ENCODE data around the gene KCNQ1. TPM values are rescaled to one million over a fixed set of nuclear protein-coding genes. Genes with fewer than 3 reads are reported as not detected.

KCNQ1 gene
- polyA plus RNA-seq, 1 of the 3 experiments (the other 2 are of a cell fraction), result 0.05 TPM

DNA sequence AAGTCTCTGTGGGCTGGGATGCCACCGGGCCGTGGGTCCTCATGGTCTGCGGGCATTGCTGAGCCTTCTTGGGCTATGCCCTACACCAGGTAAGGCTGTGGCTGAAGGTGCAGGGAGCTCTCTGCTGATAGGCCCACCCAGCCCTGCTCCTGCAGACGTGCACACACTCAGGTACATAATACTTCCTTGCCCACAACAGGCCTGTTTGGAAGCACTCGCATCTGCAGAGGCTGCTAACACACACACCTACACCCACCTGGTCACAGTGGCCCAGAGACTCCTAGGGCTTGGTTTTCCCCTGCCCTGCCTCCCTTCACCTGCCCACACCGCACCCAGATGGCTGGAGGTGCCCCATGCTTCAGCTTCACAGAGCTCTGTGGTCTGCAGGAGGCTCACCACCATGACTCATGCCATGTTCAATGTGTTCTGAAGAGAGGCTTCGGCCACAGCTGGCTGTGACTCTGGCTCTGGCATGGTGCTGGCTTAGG lies 327.8 kb downstream of the KCNQ1 start:
- Histone ChIP-seq H3K4me2 (no peak overlapping the region), H3K27ac (ENCODE audit: low read depth in 2 of 2, low read length in 1 of 2) (no peak overlapping the region), H4K20me1 (ENCODE audit: insufficient read depth) (no peaks in the 10 kb centered on the region), H3K9me2 (no peaks in the 10 kb centered on the region), H3K27me3 (ENCODE audit: insufficient read depth) (no peaks in the 10 kb centered on the region), H3K9me3 (no peaks in the 10 kb centered on the region), H3K4me3 (ENCODE audit: low read depth in 2 of 2, low read length in 1 of 2) (no peak overlapping the region), H3K79me2 (ENCODE audit: insufficient read depth) (no peaks in the 10 kb centered on the region), H3K36me3 (replicated peaks in 1 of 2; ENCODE audit: control insufficient read depth in 1 of 2, insufficient read depth in 2 of 2, low read length in 1 of 2) (no peaks in the 10 kb centered on the region), H2AFZ (ENCODE audit: low read depth) (no peak overlapping the region), H3F3A (replicated peaks; ENCODE audit: insufficient read depth) (no peaks in the 10 kb centered on the region), H3K4me1 (ENCODE audit: control insufficient read depth in 1 of 2, insufficient read depth in 2 of 2, low read depth in 1 of 2, low read length in 1 of 2) (peaks cover 4 to 44% of the 10 kb centered on the region in 2 experiments; a peak in 1 of 4 replicates), H3K9ac (no peak overlapping the region)
- 44% methylated on average over 4 of the region's 7 CpGs for WGBS (ENCODE audit: low lambda C conversion rate)
- ChIA-PET POLR2A (no interaction called here), CTCF (interaction anchor here (1.5 kb wide), 1 partner anchor 120 kb away, joined by 5 read pairs; no protein-coding TSS in a partner anchor)
- no peak for DNase-seq
- TF ChIP-seq GABPA (IDR thresholded peaks at IDR 0.05; ENCODE audit: low read depth) (no peak), TCF12 (IDR thresholded peaks at IDR 0.05) (peak; percentile 43; the same call in 1 of the 2 replicates), RFX5 (IDR thresholded peaks at IDR 0.05; ENCODE audit: low read length) (no peak), SIN3A (IDR thresholded peaks at IDR 0.05; ENCODE audit: borderline replicate concordance, low read depth, low read length) (no peak)
- TF ChIP-seq, protein P1, sequence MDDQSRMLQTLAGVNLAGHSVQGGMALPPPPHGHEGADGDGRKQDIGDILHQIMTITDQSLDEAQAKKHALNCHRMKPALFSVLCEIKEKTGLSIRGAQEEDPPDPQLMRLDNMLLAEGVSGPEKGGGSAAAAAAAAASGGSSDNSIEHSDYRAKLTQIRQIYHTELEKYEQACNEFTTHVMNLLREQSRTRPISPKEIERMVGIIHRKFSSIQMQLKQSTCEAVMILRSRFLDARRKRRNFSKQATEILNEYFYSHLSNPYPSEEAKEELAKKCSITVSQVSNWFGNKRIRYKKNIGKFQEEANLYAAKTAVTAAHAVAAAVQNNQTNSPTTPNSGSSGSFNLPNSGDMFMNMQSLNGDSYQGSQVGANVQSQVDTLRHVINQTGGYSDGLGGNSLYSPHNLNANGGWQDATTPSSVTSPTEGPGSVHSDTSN (IDR thresholded peaks at IDR 0.05), result no peak

DNA sequence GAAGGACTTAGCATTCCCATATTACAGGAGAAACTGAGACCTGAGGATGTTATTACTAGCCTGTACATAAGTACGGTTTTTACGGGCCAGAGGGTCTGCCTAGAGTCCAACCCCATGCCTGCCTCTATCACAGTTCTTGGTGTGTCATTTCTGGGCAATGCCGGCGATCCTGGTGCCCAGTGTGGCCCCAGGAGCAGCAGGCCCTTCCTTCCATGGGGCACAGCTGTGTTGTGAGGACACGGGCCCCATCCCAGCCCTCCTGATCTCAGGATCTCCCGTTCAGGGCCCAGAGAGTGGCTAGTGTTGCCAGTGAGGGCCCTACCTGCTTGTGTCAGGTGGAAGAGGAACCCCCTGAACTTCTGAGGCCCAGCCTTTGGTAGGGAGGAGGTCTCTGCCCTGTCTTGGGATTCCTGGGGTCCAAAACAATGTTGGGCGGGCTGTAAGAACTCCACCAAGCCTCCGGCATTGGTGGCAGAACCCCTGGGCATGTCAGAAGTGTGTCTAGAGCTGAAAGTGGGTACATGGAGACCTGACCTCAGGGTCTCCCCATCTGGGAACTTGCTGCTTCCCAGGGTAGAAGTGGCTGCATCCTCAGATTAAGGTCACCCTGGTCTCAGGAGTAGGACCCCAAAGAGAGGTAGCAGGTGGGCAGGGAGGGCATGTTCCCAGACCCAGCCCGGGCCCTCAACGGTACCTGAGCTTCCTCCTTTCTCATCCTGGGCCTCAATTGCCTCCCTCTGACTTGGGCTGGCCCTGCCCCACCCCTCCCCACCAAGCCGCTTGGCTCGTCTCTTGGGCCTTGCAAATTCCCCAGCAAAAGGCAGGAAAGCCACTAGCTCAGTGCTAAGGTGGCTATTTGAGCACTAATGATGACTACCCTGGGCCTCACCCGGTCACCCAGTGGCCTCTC lies 329.6 kb downstream of the KCNQ1 start:
- ChIA-PET CTCF (interaction anchor here (1.6 to 8.5 kb wide), 3 partner anchors 24 to 242 kb away, joined by 3 to 96 read pairs (median 72); partner anchors contain the start of gene CDKN1C), POLR2A (no interaction called here)
- Histone ChIP-seq H3K4me1 (ENCODE audit: control insufficient read depth in 1 of 2, insufficient read depth in 2 of 2, low read depth in 1 of 2, low read length in 1 of 2) (peaks cover 11 to 63% of the 10 kb centered on the region in 2 experiments; a peak in 3 of 4 replicates), H3K27me3 (ENCODE audit: insufficient read depth) (no peaks in the 10 kb centered on the region), H3K79me2 (ENCODE audit: insufficient read depth) (no peaks in the 10 kb centered on the region), H3K4me2 (no peak overlapping the region), H3F3A (replicated peaks; ENCODE audit: insufficient read depth) (no peaks in the 10 kb centered on the region), H3K36me3 (replicated peaks in 1 of 2; ENCODE audit: control insufficient read depth in 1 of 2, insufficient read depth in 2 of 2, low read length in 1 of 2) (no peaks in the 10 kb centered on the region), H3K4me3 (ENCODE audit: low read depth in 2 of 2, low read length in 1 of 2) (no peak overlapping the region), H2AFZ (ENCODE audit: low read depth) (no peak overlapping the region), H3K27ac (ENCODE audit: low read depth in 2 of 2, low read length in 1 of 2) (no peak overlapping the region; a peak in 1 of 4 replicates), H3K9ac (no peak overlapping the region), H4K20me1 (ENCODE audit: insufficient read depth) (no peaks in the 10 kb centered on the region), H3K9me3 (no peaks in the 10 kb centered on the region), H3K9me2 (no peaks in the 10 kb centered on the region)
- DNase-seq, result no peak
- TF ChIP-seq RFX5 (IDR thresholded peaks at IDR 0.05; ENCODE audit: low read length), result no peak
- no peak for TF ChIP-seq IRF3 (IDR thresholded peaks at IDR 0.05; ENCODE audit: low read depth, low read length)
- TF ChIP-seq NFIC (IDR thresholded peaks at IDR 0.05; ENCODE audit: borderline replicate concordance), result no peak
- no peak for TF ChIP-seq POLR2AphosphoS5 (IDR thresholded peaks at IDR 0.05; ENCODE audit: low read depth, low read length)
- no peak for TF ChIP-seq SMC3 (IDR thresholded peaks at IDR 0.05; ENCODE audit: low read depth, low read length)
- TF ChIP-seq, protein P2, sequence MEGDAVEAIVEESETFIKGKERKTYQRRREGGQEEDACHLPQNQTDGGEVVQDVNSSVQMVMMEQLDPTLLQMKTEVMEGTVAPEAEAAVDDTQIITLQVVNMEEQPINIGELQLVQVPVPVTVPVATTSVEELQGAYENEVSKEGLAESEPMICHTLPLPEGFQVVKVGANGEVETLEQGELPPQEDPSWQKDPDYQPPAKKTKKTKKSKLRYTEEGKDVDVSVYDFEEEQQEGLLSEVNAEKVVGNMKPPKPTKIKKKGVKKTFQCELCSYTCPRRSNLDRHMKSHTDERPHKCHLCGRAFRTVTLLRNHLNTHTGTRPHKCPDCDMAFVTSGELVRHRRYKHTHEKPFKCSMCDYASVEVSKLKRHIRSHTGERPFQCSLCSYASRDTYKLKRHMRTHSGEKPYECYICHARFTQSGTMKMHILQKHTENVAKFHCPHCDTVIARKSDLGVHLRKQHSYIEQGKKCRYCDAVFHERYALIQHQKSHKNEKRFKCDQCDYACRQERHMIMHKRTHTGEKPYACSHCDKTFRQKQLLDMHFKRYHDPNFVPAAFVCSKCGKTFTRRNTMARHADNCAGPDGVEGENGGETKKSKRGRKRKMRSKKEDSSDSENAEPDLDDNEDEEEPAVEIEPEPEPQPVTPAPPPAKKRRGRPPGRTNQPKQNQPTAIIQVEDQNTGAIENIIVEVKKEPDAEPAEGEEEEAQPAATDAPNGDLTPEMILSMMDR (IDR thresholded peaks at IDR 0.05), result no peak
- TF ChIP-seq, protein P3, sequence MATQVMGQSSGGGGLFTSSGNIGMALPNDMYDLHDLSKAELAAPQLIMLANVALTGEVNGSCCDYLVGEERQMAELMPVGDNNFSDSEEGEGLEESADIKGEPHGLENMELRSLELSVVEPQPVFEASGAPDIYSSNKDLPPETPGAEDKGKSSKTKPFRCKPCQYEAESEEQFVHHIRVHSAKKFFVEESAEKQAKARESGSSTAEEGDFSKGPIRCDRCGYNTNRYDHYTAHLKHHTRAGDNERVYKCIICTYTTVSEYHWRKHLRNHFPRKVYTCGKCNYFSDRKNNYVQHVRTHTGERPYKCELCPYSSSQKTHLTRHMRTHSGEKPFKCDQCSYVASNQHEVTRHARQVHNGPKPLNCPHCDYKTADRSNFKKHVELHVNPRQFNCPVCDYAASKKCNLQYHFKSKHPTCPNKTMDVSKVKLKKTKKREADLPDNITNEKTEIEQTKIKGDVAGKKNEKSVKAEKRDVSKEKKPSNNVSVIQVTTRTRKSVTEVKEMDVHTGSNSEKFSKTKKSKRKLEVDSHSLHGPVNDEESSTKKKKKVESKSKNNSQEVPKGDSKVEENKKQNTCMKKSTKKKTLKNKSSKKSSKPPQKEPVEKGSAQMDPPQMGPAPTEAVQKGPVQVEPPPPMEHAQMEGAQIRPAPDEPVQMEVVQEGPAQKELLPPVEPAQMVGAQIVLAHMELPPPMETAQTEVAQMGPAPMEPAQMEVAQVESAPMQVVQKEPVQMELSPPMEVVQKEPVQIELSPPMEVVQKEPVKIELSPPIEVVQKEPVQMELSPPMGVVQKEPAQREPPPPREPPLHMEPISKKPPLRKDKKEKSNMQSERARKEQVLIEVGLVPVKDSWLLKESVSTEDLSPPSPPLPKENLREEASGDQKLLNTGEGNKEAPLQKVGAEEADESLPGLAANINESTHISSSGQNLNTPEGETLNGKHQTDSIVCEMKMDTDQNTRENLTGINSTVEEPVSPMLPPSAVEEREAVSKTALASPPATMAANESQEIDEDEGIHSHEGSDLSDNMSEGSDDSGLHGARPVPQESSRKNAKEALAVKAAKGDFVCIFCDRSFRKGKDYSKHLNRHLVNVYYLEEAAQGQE (IDR thresholded peaks at IDR 0.05; ENCODE audit: low read depth, low read length), result no peak
- TF ChIP-seq, protein P4, sequence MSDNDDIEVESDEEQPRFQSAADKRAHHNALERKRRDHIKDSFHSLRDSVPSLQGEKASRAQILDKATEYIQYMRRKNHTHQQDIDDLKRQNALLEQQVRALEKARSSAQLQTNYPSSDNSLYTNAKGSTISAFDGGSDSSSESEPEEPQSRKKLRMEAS (IDR thresholded peaks at IDR 0.05; ENCODE audit: low read depth), result no peak
- no peak for TF ChIP-seq RCOR1 (IDR thresholded peaks at IDR 0.05; ENCODE audit: low read length)
- TF ChIP-seq FOSL2 (IDR thresholded peaks at IDR 0.05; ENCODE audit: borderline replicate concordance, low read depth), result no peak
- WGBS (ENCODE audit: low lambda C conversion rate), result 74% methylated on average over 7 of the region's 13 CpGs

All from SK-N-SH (cell line).